Measurements from ENCODE around the gene SLC25A51.
"Not testable (repeated sequence)": the region's sequence is repeated elsewhere in the genome, so short reads cannot be mapped to it uniquely, and the experiment has no call there.

- TF ChIP-seq YY1 (tag by site-specific recombination; IDR thresholded peaks at IDR 0.05); PRDM1 (tag by site-specific recombination; IDR thresholded peaks at IDR 0.05); ZNF311 (tag by site-specific recombination; IDR thresholded peaks at IDR 0.05; ENCODE audit: borderline replicate concordance); SALL2 (tag by site-specific recombination; IDR thresholded peaks at IDR 0.05; ENCODE audit: borderline replicate concordance); CTCF (tag by site-specific recombination; IDR thresholded peaks at IDR 0.05); ZNF639 (tag by site-specific recombination; IDR thresholded peaks at IDR 0.05); ZNF558 (tag by site-specific recombination; IDR thresholded peaks at IDR 0.05); PBX3 (CRISPR knock-in tag; IDR thresholded peaks at IDR 0.05); ZNF792 (tag by site-specific recombination; IDR thresholded peaks at IDR 0.05); ZNF211 (tag by site-specific recombination; IDR thresholded peaks at IDR 0.05; ENCODE audit: low read depth); ZNF274 (IDR thresholded peaks at IDR 0.05; ENCODE audit: low read length); ZNF274 (tag by site-specific recombination; IDR thresholded peaks at IDR 0.05; ENCODE audit: borderline replicate concordance); ZBTB7A (tag by site-specific recombination; IDR thresholded peaks at IDR 0.05; ENCODE audit: low read depth): not testable (repeated sequence)
Observed at GRCh38 chr9:37909836-37910235, 5.9 kb upstream of the SLC25A51 start.
